Keratinocyte (primary cell): ENCODE data around the gene PCDH9. TPM values are rescaled to one million over a fixed set of nuclear protein-coding genes. Genes with fewer than 3 reads are reported as not detected.

Experiments
- DNase-seq: peaks from one replicate; pipeline ENCODE4 v3.0.0-alpha.2; 2011; ENCODE audit warnings: low read depth, missing footprints, low spot score
- FAIRE-seq: peaks from 2 replicates; lab custom pipeline; 2011; peaks lifted over from hg19 to GRCh38; lab: Jason Lieb, UNC
- H2AFZ ChIP-seq: 2 replicates; pipeline ENCODE4 v1.6.0; 2012; ENCODE audit warnings: low read length, control low read depth, inconsistent platforms; ENCODE audit not compliant: control insufficient read depth
- H3K27ac ChIP-seq: 2 replicates; pipeline ENCODE4 v1.5.1; 2011; ENCODE audit warnings: low read length; ENCODE audit not compliant: control insufficient read depth, insufficient read depth
- H3K27me3 ChIP-seq: 3 replicates; pipeline ENCODE4 v1.6.0; 2011; ENCODE audit warnings: low read length; ENCODE audit not compliant: control insufficient read depth, insufficient read depth; ENCODE audit errors: extremely low read depth
- H3K36me3 ChIP-seq, 2 experiments: 2 replicates in 1 of 2; 3 replicates in 1 of 2; pipeline ENCODE4 v1.5.1; 2011; ENCODE audit warnings: low read length in 2 of 2, mild to moderate bottlenecking in 1 of 2; ENCODE audit not compliant: control insufficient read depth in 2 of 2, insufficient read depth in 2 of 2; ENCODE audit errors: extremely low read depth in 1 of 2
- H3K4me1 ChIP-seq: 3 replicates; pipeline ENCODE4 v1.5.1; 2011; ENCODE audit warnings: low read length; ENCODE audit not compliant: control insufficient read depth, insufficient read depth; ENCODE audit errors: extremely low read depth
- H3K4me2 ChIP-seq: 3 replicates; pipeline ENCODE4 v1.6.0; 2011; ENCODE audit warnings: low read depth, low read length; ENCODE audit not compliant: control insufficient read depth, insufficient read depth; ENCODE audit errors: extremely low read depth
- H3K4me3 ChIP-seq, 3 experiments: fragments of 200-600 bp in 1 of 3; sonication (generic) in 1 of 3; 2 replicates in 2 of 3; 3 replicates in 1 of 3; pipeline ENCODE4 v1.5.1; 2011 to 2016; ENCODE audit warnings: low read length in 3 of 3, mild to moderate bottlenecking in 3 of 3, control low read depth in 2 of 3, inconsistent platforms in 1 of 3, low read depth in 1 of 3, mixed read lengths in 1 of 3, mixed run types in 1 of 3, moderate library complexity in 1 of 3; ENCODE audit not compliant: control insufficient read depth in 2 of 3, insufficient read depth in 2 of 3; ENCODE audit errors: extremely low read depth in 1 of 3
- H3K79me2 ChIP-seq: 2 replicates; pipeline ENCODE4 v1.6.0; 2012; ENCODE audit warnings: low read length; ENCODE audit not compliant: control insufficient read depth, insufficient read depth
- H3K9ac ChIP-seq: 3 replicates; pipeline ENCODE4 v1.6.0; 2011; ENCODE audit warnings: low read length; ENCODE audit not compliant: control insufficient read depth, insufficient read depth; ENCODE audit errors: extremely low read depth
- H3K9me1 ChIP-seq: 3 replicates; pipeline ENCODE4 v1.6.0; 2011; ENCODE audit warnings: low read length; ENCODE audit not compliant: control insufficient read depth, insufficient read depth; ENCODE audit errors: extremely low read depth
- H3K9me3 ChIP-seq: 2 replicates; pipeline ENCODE4 v1.5.1; 2012; ENCODE audit warnings: low read depth, low read length; ENCODE audit not compliant: control insufficient read depth
- H4K20me1 ChIP-seq: 3 replicates; pipeline ENCODE4 v1.6.0; 2011; ENCODE audit warnings: low read length; ENCODE audit not compliant: control insufficient read depth, insufficient read depth; ENCODE audit errors: extremely low read depth
- CTCF ChIP-seq, 3 experiments: IDR thresholded peaks in 1 of 3; conservative IDR thresholded peaks in 1 of 3; optimal IDR thresholded peaks in 1 of 3; 2 replicates in 2 of 3; 3 replicates in 1 of 3; pipeline versions ENCODE3 to v1.5.1; 2011; ENCODE audit warnings: low read length in 3 of 3, mild to moderate bottlenecking in 3 of 3, moderate library complexity in 2 of 3, control low read depth in 1 of 3, inconsistent platforms in 1 of 3; ENCODE audit not compliant: insufficient read depth in 2 of 3; ENCODE audit errors: extremely low read depth in 1 of 3
- EZH2 ChIP-seq: IDR thresholded peaks from one replicate; pipeline ENCODE4 v1.6.1; 2012; ENCODE audit warnings: inconsistent platforms, mild to moderate bottlenecking, low read length, moderate library complexity
- dilution Hi-C: fragments of 300-500 bp; cut with MboI; formaldehyde crosslinking; loops from one replicate; pipeline ENCODE4 v1.7.0; 2020; ENCODE audit warnings: low sequenced_read_pairs; ENCODE audit not compliant: extremely low pct_ligation_motif_present
- polyA plus RNA-seq, 5 experiments: library from polyadenylated mRNA; depleted of rRNA in 3 of 5; stranded (reverse) in 3 of 5; stranded (forward) in 1 of 5; unstranded in 1 of 5; fragments of >200 nt; gene quantifications; 1 replicate in 1 of 5; 2 replicates in 3 of 5; 3 replicates in 1 of 5; pipeline versions ENCODE4 v1.2.1 to v1.2.3, GENCODE V29; 2011 to 2012; ENCODE audit warnings: missing spikeins in 2 of 5, low read depth in 1 of 5, low replicate concordance in 1 of 5

PCDH9 gene
- polyA plus RNA-seq, 1 donor (not counting 4 experiments of a cell fraction or from before 2014, with no cell fraction given): 0.21 TPM

- H3K4me3 ChIP-seq: no peak overlapping the region
- dilution Hi-C loops: no loop called here
- H3K27ac ChIP-seq: no peak overlapping the region
- H3K9me1 ChIP-seq: no peaks in the 10 kb centered on the region
- H3K4me1 ChIP-seq: no peaks in the 10 kb centered on the region
- no peak for FAIRE-seq
- H3K4me2 ChIP-seq: no peak overlapping the region
- no peak for DNase-seq
- H3K36me3 ChIP-seq: no peaks in the 10 kb centered on the region
- no peaks in the 10 kb centered on the region for H4K20me1 ChIP-seq
- no peaks in the 10 kb centered on the region for H3K27me3 ChIP-seq
- TF ChIP-seq EZH2 (no peak), CTCF (optimal IDR thresholded peaks at IDR 0.05 in 1 of 3, IDR thresholded peaks at IDR 0.05 in 1 of 3, conservative IDR thresholded peaks at IDR 0.05 in 1 of 3; ENCODE audit: extremely low read depth in 1 of 3, insufficient read depth in 2 of 3, low read length in 3 of 3) (no peak)
- no peaks in the 10 kb centered on the region for H3K9me3 ChIP-seq
- H3K9ac ChIP-seq: no peak overlapping the region
- no peak overlapping the region for H2AFZ ChIP-seq
- H3K79me2 ChIP-seq: no peaks in the 10 kb centered on the region
Measured at GRCh38 chr13:66362485-66362884, 867.7 kb downstream of the PCDH9 start.

- H3K4me1 ChIP-seq: no peaks in the 10 kb centered on the region
- no peak overlapping the region for H3K27ac ChIP-seq
- H3K79me2 ChIP-seq: no peaks in the 10 kb centered on the region
- no peaks in the 10 kb centered on the region for H4K20me1 ChIP-seq
- no peak overlapping the region for H3K9ac ChIP-seq
- dilution Hi-C loops: no loop called here
- no peak for DNase-seq
- FAIRE-seq: no peak
- no peaks in the 10 kb centered on the region for H3K36me3 ChIP-seq
- no peaks in the 10 kb centered on the region for H3K9me1 ChIP-seq
- H2AFZ ChIP-seq: no peak overlapping the region
- no peaks in the 10 kb centered on the region for H3K27me3 ChIP-seq
- TF ChIP-seq CTCF (optimal IDR thresholded peaks at IDR 0.05 in 1 of 3, IDR thresholded peaks at IDR 0.05 in 1 of 3, conservative IDR thresholded peaks at IDR 0.05 in 1 of 3; ENCODE audit: extremely low read depth in 1 of 3, insufficient read depth in 2 of 3, low read length in 3 of 3) (no peak), EZH2 (no peak)
- H3K9me3 ChIP-seq: no peaks in the 10 kb centered on the region
- no peak overlapping the region for H3K4me2 ChIP-seq
- H3K4me3 ChIP-seq: no peak overlapping the region
Measured at GRCh38 chr13:66359910-66360552, 870.1 kb downstream of the PCDH9 start.
